Thoracic aorta (tissue), 2 donors: Measurements from ENCODE around the gene SPECC1. TPM values are rescaled to one million over a fixed set of nuclear protein-coding genes. Genes with fewer than 3 reads are reported as not detected.
A peak's percentile ranks its signal among the peaks of the same experiment; 100 is the strongest.
"Not testable (repeated sequence)": the region's sequence is repeated elsewhere in the genome, so short reads cannot be mapped to it uniquely, and the experiment has no call there.

ENCODE experiments used
- ATAC-seq: fragments of 150-250 bp; one replicate; pipeline ENCODE4 v1.8.0; 2017; ENCODE audit warnings: low read depth; ENCODE audit not compliant: insufficient number of reproducible peaks, low FRiP score
- DNase-seq: peaks from one replicate; pipeline ENCODE4 v3.0.0-alpha.2; 2020; ENCODE audit warnings: low spot score
- H3K27ac ChIP-seq, 2 donors: fragments of 200-600 bp; sonication (generic); 1 replicate in 1 of 2; 2 replicates in 1 of 2; pipeline ENCODE4 v1.5.1; 2016; ENCODE audit warnings: mild to moderate bottlenecking in 2 of 2, moderate library complexity in 2 of 2
- H3K27me3 ChIP-seq: fragments of 200-600 bp; sonication (generic); replicated peaks from 2 replicates; pipeline ENCODE4 v1.6.0; 2016; ENCODE audit warnings: mild to moderate bottlenecking; ENCODE audit not compliant: insufficient read depth
- H3K36me3 ChIP-seq: fragments of 200-600 bp; sonication (generic); one replicate; pipeline ENCODE4 v1.5.1; 2016
- H3K4me1 ChIP-seq, 2 donors: fragments of 200-600 bp; sonication (generic); 1 replicate in 1 of 2; 2 replicates in 1 of 2; pipeline versions ENCODE4 v1.5.1 to v1.6.0; 2016; ENCODE audit warnings: low read depth in 2 of 2, mild to moderate bottlenecking in 1 of 2; ENCODE audit not compliant: control insufficient read depth in 1 of 2
- H3K4me3 ChIP-seq: fragments of 200-600 bp; sonication (generic); 2 replicates; pipeline ENCODE4 v1.5.1; 2016; ENCODE audit warnings: mild to moderate bottlenecking
- H3K9me3 ChIP-seq: fragments of 200-600 bp; sonication (generic); 2 replicates; pipeline ENCODE4 v1.5.1; 2016
- total RNA-seq, 2 donors: library from RNA; depleted of rRNA; stranded (reverse); fragments of >200 nt; gene quantifications; one replicate each; pipeline versions ENCODE4 v1.1.0 to v1.2.3, GENCODE V29; 2016
- TF ChIP-seq, protein P1 (sequence below): fragments of 200-600 bp; sonication (generic); IDR thresholded peaks from one replicate; pipeline ENCODE4 v1.5.1; 2019; ENCODE audit warnings: antibody characterized with exemption

SPECC1 gene
- total RNA-seq, 2 donors from 2014 or later = 89.8 to 91.9 TPM

DNA sequence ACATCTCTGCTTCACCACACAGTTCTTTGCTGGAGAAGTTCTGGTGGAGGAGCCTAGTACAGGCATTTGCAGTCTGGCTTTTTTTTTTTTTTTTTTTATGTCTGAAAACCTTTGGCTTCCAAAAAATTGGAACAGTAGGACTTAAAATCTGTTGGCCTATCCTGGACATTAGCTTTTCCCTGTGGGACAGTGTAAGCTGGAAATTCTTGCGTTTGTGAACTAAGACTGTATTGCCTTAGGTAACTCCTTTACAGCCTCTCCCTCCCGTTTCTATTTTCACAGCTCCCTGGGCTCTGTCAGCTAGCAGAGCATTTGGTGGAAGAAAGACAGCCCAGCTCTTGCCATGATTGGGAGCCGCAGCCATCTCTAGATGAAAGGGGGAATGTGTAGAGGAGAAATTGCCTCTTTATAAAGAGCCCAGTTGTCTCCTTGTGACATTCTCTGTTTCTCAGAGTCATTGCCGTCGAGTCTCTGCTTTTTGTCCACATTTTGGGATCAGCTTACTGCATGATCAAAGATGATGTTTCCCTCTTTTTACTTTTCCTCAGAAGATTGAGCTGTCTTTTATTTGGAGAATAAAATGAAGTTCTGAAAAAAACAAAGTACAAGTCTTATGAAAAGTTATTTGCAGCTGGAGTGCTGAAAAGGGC is 227.5 kb downstream of the SPECC1 start:
- Histone ChIP-seq H3K4me3 (no peak overlapping the region), H3K4me1 (peaks cover 0 to 10% of the 10 kb centered on the region in 2 donors), H3K27ac (peak overlapping the region in 1 of 2 donors; percentile 27), H3K36me3 (peaks cover 11% of the 10 kb centered on the region), H3K27me3 (no peaks in the 10 kb centered on the region), H3K9me3 (no peaks in the 10 kb centered on the region)
- ATAC-seq (no peak), DNase-seq (no peak)
- TF ChIP-seq, protein P1, sequence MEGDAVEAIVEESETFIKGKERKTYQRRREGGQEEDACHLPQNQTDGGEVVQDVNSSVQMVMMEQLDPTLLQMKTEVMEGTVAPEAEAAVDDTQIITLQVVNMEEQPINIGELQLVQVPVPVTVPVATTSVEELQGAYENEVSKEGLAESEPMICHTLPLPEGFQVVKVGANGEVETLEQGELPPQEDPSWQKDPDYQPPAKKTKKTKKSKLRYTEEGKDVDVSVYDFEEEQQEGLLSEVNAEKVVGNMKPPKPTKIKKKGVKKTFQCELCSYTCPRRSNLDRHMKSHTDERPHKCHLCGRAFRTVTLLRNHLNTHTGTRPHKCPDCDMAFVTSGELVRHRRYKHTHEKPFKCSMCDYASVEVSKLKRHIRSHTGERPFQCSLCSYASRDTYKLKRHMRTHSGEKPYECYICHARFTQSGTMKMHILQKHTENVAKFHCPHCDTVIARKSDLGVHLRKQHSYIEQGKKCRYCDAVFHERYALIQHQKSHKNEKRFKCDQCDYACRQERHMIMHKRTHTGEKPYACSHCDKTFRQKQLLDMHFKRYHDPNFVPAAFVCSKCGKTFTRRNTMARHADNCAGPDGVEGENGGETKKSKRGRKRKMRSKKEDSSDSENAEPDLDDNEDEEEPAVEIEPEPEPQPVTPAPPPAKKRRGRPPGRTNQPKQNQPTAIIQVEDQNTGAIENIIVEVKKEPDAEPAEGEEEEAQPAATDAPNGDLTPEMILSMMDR = no peak

DNA sequence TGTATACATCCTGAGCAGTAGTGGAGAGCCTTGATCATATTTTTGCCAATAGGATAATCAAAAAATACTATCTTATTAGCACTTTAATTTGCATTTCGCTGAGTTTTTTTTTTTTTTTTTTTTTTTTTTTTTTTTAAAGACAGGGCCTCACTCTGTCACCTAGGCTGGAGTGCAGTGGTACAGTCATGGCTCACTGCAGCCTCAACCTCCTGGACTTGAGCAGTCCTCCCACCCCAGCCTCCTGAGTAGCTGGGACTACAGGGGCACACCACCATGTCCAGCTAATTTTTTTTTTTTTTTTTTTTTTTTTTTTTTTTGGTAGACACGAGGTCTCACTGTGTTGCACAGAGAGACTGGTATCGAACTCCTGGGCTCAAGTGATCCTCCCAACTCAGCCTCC is 230.6 kb downstream of the SPECC1 start:
- not testable (repeated sequence) for H3K4me3 ChIP-seq, H3K36me3 ChIP-seq, H3K9me3 ChIP-seq, H3K27me3 ChIP-seq, H3K27ac ChIP-seq, ATAC-seq, DNase-seq
- peaks cover 0 to 10% of the 10 kb centered on the region in 2 donors for H3K4me1 ChIP-seq

DNA sequence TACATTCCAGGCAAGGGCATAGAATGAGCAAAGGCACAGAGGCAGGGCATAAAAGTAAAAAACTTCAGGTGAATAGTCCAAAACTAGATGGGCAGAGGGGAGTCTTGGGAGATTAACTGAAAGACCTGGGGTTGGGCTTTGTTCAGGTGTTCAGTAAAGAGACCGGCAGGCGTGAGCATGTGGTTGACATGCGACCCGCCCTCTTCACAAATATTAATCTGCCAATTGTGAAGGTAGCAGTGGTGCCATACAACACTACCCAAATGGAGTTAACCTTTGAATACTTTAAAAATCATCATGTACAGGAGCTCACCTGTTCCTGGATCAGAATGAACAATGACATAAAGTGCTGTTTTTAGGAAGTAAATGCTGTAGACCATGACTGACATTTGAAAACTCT is 232.7 kb downstream of the SPECC1 start:
- no peak overlapping the region for H3K27ac ChIP-seq
- TF ChIP-seq, protein P1 = no peak
- no peaks in the 10 kb centered on the region for H3K9me3 ChIP-seq
- peaks cover 8% of the 10 kb centered on the region for H3K36me3 ChIP-seq
- H3K4me3 ChIP-seq = no peak overlapping the region
- no peak for ATAC-seq
- peaks cover 0 to 3% of the 10 kb centered on the region in 2 donors for H3K4me1 ChIP-seq
- no peak for DNase-seq
- no peaks in the 10 kb centered on the region for H3K27me3 ChIP-seq

DNA sequence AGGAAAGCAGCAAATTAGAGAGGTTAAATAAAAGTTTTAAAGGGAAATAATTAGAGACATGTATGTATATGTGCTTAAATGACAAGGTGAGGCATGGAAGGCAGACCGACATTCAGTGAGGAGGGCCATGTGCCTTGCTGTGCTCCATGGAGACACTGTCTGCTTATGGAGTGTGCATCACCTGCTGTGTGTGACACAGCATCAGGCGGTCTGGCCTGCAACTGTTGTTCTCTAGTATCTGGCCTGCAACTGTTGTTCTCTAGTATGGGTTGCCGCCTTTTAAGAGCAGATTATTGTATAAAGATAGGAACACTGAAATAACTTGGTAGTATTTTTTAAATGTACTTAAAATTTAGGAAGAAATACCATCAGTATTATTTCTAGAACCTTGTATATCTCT is 233.1 kb downstream of the SPECC1 start:
- TF ChIP-seq, protein P1 = no peak
- ATAC-seq = no peak
- Histone ChIP-seq H3K4me3 (no peak overlapping the region), H3K9me3 (no peaks in the 10 kb centered on the region), H3K27me3 (no peaks in the 10 kb centered on the region), H3K4me1 (no peaks in the 10 kb centered on the region), H3K27ac (no peak overlapping the region), H3K36me3 (peaks cover 8% of the 10 kb centered on the region)
- DNase-seq = no peak

DNA sequence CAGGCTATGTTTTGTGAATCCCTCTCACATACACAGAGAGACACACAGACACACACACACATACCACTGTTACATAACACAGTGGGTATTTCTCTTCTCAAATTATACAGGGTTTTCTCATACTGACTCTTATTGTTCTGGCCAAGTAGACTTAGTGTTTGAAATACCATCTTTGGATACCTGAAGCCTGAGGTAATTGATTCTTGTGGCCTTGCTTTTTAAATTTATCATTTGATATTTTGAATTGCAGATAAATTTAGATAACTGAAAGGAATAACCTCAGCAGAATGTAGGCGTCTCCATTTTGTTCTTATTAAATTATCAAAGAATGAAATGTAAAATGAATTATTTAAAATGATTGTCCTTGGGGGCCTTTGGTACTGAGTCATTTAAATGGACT is 234.4 kb downstream of the SPECC1 start:
- peaks cover 15% of the 10 kb centered on the region for H3K36me3 ChIP-seq
- H3K27me3 ChIP-seq = no peaks in the 10 kb centered on the region
- no peak overlapping the region for H3K4me3 ChIP-seq
- DNase-seq (no peak), ATAC-seq (no peak)
- H3K4me1 ChIP-seq = no peaks in the 10 kb centered on the region
- H3K27ac ChIP-seq = no peak overlapping the region
- no peaks in the 10 kb centered on the region for H3K9me3 ChIP-seq
- TF ChIP-seq, protein P1 = no peak

DNA sequence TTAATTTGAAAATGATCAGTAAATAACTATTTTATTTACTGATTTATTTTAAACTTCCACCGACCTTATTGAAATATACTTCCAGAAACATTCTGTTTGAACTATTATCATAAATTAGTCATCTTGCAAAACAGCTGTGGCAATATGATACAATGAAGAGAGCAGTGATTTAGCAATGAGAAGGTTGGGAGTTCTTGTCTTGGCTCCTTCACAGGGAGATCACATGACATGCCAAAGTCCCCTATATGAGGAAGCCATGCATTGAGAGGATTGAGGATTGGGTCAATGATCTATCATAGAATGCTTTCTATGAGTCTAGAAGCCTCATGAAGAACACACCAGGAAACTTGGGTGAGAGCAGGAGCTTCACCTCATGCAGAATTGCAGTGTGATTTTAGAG is 235.5 kb downstream of the SPECC1 start:
- Histone ChIP-seq H3K27me3 (no peaks in the 10 kb centered on the region), H3K4me3 (no peak overlapping the region), H3K9me3 (no peaks in the 10 kb centered on the region), H3K4me1 (no peaks in the 10 kb centered on the region), H3K36me3 (peaks cover 18% of the 10 kb centered on the region), H3K27ac (no peak overlapping the region)
- TF ChIP-seq, protein P1 = no peak
- no peak for ATAC-seq
- no peak for DNase-seq
